Activated CD4-positive, alpha-beta T cell treated with anti-CD3 and anti-CD28 coated beads, Interleukin-10, Interleukin-2, amounts not matched to agents 100 ng/mL and 50 ng/mL, durations not matched to agents 16 hours and 8 hours (primary cell): ENCODE results near the gene KCNS1.
"Not testable (repeated sequence)": the region's sequence is repeated elsewhere in the genome, so short reads cannot be mapped to it uniquely, and the experiment has no call there.

Experiments
- DNase-seq: peaks from one replicate; pipeline ENCODE4 v3.0.0-alpha.2; 2020

The KCNS1 gene

GRCh38 chr20:45072066-45072465 lies 28.9 kb downstream of the KCNS1 start:
- no peak for DNase-seq

GRCh38 chr20:45070932-45071632 lies 29.8 kb downstream of the KCNS1 start:
- no peak for DNase-seq

GRCh38 chr20:45069261-45069660 lies 31.7 kb downstream of the KCNS1 start:
- no peak for DNase-seq

- no peak for DNase-seq
These were observed 33.4 kb downstream of the KCNS1 start for GRCh38 chr20:45067558-45067957.

GRCh38 chr20:45067087-45067486 lies 33.8 kb downstream of the KCNS1 start:
- no peak for DNase-seq

- no peak for DNase-seq
These were observed 34.6 kb downstream of the KCNS1 start for GRCh38 chr20:45066372-45066771.

- no peak for DNase-seq
These were observed 36.1 kb downstream of the KCNS1 start for GRCh38 chr20:45064812-45065211.

GRCh38 chr20:45063107-45063506 lies 37.8 kb downstream of the KCNS1 start:
- not testable (repeated sequence) for DNase-seq

- no peak for DNase-seq
These were observed 39.7 kb downstream of the KCNS1 start for GRCh38 chr20:45061244-45061643.

GRCh38 chr20:45060294-45060693 lies 40.6 kb downstream of the KCNS1 start:
- DNase-seq, result no peak

GRCh38 chr20:45059022-45059728 lies 41.8 kb downstream of the KCNS1 start:
- DNase-seq, result no peak

- no peak for DNase-seq
These were observed 42.6 kb downstream of the KCNS1 start for GRCh38 chr20:45058168-45058850.

GRCh38 chr20:45056473-45057173 lies 44.3 kb downstream of the KCNS1 start:
- DNase-seq, result no peak

- peak; percentile 23 for DNase-seq
These were observed 45.9 kb downstream of the KCNS1 start for GRCh38 chr20:45055056-45055455.

- DNase-seq, result peak; percentile 23
These were observed 47.2 kb downstream of the KCNS1 start for GRCh38 chr20:45053430-45054351.

- peak; percentile 75 for DNase-seq
These were observed 48.1 kb downstream of the KCNS1 start for GRCh38 chr20:45052698-45053429.

GRCh38 chr20:45051204-45052060 lies 49.5 kb downstream of the KCNS1 start:
- peak; percentile 43 for DNase-seq

GRCh38 chr20:45049904-45050471 lies 50.9 kb downstream of the KCNS1 start:
- DNase-seq, result peak; percentile 29

GRCh38 chr20:45049438-45049837 lies 51.5 kb downstream of the KCNS1 start:
- DNase-seq, result no peak

- DNase-seq, result no peak
These were observed 53.3 kb downstream of the KCNS1 start for GRCh38 chr20:45047581-45048119.
